GM12865 (cell line): ENCODE data around the gene HOXA11.

Experiments
- DNase-seq: peaks from one replicate; pipeline ENCODE4 v3.0.0; 2010; ENCODE audit warnings: low read depth
- H3K4me3 ChIP-seq: 2 replicates; pipeline ENCODE4 v1.5.1; 2011; ENCODE audit warnings: mild to moderate bottlenecking, low read depth, low read length, control low read depth
- TF ChIP-seq, protein P1 (sequence below): IDR thresholded peaks from 2 replicates; pipeline ENCODE4 v1.5.1; 2011; ENCODE audit warnings: low read length, control low read depth, low read depth, inconsistent platforms; ENCODE audit not compliant: insufficient read depth; ENCODE audit errors: missing control alignments

HOXA11 gene

GRCh38 chr7:27178366-27178765 lies 6.7 kb downstream of the HOXA11 start:
- H3K4me3 ChIP-seq = no peak overlapping the region
- DNase-seq = no peak
- TF ChIP-seq, protein P1, sequence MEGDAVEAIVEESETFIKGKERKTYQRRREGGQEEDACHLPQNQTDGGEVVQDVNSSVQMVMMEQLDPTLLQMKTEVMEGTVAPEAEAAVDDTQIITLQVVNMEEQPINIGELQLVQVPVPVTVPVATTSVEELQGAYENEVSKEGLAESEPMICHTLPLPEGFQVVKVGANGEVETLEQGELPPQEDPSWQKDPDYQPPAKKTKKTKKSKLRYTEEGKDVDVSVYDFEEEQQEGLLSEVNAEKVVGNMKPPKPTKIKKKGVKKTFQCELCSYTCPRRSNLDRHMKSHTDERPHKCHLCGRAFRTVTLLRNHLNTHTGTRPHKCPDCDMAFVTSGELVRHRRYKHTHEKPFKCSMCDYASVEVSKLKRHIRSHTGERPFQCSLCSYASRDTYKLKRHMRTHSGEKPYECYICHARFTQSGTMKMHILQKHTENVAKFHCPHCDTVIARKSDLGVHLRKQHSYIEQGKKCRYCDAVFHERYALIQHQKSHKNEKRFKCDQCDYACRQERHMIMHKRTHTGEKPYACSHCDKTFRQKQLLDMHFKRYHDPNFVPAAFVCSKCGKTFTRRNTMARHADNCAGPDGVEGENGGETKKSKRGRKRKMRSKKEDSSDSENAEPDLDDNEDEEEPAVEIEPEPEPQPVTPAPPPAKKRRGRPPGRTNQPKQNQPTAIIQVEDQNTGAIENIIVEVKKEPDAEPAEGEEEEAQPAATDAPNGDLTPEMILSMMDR = no peak

DNA sequence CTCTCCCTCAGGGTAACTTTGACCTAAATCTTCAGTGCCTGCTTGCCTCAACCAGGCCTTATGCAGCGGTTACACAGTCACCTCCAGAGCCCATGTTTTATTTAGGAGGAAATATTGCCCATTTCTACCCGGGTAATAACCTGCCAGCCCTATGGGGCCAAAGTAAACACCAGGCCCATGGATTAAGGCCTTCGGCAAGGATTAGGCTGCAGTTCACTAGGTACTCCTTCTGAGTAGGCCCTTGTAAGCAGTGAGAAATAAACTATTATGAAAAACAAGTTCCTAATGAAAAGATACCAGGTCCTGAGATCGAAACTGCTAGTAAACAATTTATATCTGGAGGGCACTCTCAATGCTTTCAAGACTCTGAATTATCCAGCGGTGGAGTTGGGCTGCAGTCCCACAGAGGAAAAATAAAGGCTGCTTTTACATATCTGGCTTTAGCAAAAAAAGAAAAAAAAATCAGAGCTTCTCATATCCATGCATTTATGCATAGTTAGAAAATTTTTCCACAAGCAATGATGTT lies 7.2 kb downstream of the HOXA11 start:
- TF ChIP-seq, protein P1 = no peak
- DNase-seq = no peak
- no peak overlapping the region for H3K4me3 ChIP-seq

DNA sequence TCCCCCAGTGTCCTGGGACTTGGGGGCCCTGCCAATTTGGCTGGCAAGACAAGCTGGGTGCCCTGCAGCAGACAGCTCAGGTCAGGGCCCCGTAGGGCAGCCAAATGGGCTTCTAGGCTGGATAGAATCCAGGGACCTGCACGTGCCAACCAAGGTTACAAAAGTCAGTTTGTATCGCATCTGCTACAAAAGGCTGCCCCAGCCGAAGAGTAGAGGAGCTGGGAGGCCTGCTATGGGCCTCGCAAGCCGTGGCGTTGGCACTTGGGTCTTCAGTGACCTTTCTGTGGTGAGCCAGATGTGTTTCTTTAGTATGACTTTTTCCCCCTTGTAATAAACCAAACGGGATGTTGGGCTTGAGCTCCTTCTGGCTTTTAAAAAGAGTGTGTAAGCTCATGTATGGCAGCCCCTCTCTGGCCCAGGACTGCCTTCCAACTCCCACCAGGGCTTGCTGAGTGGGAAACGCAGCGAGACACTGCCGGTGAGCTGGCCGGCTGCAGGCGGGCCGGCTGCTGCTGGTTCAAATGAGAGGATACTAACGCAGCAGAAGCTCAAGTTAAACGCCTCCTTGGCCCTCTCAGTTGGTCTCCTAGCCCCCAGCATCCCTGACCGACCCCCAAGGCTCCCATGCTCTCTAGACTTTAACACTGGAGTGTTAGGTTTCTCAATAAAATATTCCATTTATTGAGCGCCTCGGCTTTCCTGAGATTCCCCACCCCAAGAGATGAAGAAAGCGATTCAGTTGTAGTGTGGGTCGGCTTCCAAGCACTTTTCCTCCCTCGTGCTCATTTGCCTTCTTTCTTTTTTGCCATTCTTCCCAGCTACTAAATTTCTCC lies 7.9 kb downstream of the HOXA11 start:
- TF ChIP-seq, protein P1 = no peak
- no peak for DNase-seq
- H3K4me3 ChIP-seq = no peak overlapping the region

DNA sequence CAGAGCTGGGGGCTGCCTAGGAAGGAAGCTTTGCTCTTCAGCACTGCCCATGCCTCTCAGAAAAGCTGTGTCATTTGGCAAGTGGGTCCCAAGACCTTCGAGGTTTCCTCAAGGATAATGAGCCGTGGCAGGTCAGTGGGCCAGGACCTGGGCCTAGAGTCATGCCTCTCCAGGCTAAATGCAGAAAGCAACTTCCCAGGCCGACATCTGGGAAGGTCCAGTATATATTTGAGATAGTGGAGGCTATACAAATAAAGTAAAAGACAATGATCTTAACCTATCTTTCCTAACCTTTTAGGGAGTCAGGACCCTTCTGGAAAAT lies 8.5 kb downstream of the HOXA11 start:
- no peak for DNase-seq
- no peak overlapping the region for H3K4me3 ChIP-seq
- TF ChIP-seq, protein P1 = no peak

DNA sequence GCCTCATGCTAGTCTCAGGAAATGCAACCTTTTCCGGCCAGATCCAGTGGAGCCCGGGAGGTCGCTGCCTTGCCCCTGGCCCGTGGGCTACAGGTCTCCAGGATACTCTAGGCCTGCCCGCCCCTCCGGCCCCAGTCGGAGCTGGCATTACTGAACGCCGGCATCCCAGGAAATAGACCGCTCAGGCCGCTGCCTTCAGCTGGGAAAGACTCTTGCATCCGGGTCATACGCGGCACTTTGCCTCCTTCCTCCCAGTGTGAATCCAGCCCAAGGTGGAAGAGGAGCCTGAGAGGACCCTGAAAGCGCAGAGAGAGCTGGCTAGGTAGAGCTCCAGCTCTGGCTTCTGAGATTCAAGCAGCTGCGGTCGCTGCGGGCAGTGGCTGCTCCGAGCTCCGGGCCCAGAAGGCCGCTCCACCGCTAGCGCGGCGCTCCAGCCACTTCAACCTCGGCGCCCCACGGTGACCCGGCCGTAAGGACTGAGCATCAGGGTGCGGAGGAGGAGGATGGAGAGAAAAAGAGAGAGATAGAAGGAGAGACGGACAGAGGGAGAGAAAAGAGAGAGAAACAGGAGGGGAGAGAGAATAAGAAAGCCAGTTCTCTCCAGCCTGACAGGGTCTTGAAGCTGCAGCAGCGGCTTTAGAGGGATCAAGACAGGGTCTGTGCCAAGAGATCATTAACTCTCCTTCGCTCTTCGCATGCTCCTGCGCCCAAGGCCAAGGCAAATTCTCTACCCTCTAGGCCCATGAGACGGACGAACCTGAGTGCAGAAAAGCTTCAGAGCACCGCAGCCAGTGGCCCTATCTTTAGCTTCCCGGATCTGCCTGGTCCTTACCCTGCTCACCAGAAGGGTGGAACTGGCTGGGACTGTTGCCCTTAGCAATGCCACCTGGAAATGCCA lies 9.2 kb downstream of the HOXA11 start:
- TF ChIP-seq, protein P1 = no peak
- no peak for DNase-seq

DNA sequence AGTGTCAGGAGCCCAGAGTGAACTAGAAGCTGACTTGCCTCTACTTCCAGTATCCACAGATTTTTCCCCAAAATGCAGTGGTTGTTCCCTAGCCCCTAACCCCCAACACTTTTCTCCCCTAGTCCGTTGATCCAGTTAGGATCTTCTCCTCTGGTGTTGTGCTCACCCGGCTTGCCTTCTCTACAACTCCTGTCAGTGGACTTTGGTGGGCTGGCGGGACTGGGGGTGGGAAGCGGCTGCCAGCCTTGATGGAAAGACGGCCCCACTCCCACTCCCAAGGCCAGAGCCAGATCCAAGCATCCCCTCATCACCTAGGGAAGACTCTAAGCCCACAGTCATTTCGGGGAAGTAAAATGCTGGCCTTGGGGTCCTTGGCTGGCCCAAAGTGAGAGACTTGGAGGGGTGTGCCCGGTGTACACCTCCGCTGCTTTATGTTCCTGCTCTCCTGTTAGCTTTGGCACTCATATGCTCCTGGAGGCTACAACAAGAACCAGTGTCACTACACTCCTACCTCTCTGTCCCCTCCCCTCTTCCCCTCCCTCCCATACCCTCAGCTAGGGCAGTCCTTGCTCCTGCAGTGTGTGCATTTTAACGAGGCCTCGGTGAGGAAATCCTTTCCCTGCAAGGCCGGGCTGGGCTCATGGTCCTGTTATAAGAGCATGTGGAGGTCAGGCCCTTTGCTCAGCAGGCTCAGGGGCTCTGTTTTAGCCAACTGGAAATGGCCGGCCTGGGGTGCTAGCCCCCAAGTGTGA lies 10.0 kb downstream of the HOXA11 start:
- no peak for DNase-seq
- no peak overlapping the region for H3K4me3 ChIP-seq
- TF ChIP-seq, protein P1 = no peak

More for the DNA sequence above, 9.2 kb downstream of the HOXA11 start:
- H3K4me3 ChIP-seq = no peak overlapping the region
